ENCODE data around the gene SGPP1. TPM values are rescaled to one million over a fixed set of nuclear protein-coding genes. Genes with fewer than 3 reads are reported as not detected.

Gene SGPP1
- total RNA-seq, 1 donor from 2014 or later: 8.2 TPM

DNA sequence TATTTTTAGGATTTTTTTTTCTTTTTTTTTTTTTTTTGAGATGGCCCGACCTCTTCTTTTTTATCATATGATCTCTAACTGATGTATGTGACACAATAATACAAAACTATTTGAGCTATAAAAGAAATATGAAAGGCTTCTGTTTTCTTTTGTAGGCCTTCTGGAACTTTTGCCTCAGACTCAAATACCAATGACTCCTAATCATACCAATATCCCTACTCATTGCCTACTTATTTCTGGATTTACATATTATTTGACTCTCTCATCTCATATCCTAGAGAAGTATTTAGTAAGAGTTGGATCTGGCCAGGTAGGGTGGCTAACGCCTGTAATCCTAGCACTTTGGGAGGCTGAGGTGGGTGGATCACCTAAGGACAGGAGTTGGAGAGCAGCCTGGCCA is 73.5 kb downstream of the SGPP1 start:
- no peak for DNase-seq (ENCODE audit: extremely low spot score, unreplicated experiment)
- no peaks in the 10 kb centered on the region for H3K27me3 Mint-ChIP-seq
- TF ChIP-seq, protein P1, sequence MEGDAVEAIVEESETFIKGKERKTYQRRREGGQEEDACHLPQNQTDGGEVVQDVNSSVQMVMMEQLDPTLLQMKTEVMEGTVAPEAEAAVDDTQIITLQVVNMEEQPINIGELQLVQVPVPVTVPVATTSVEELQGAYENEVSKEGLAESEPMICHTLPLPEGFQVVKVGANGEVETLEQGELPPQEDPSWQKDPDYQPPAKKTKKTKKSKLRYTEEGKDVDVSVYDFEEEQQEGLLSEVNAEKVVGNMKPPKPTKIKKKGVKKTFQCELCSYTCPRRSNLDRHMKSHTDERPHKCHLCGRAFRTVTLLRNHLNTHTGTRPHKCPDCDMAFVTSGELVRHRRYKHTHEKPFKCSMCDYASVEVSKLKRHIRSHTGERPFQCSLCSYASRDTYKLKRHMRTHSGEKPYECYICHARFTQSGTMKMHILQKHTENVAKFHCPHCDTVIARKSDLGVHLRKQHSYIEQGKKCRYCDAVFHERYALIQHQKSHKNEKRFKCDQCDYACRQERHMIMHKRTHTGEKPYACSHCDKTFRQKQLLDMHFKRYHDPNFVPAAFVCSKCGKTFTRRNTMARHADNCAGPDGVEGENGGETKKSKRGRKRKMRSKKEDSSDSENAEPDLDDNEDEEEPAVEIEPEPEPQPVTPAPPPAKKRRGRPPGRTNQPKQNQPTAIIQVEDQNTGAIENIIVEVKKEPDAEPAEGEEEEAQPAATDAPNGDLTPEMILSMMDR (conservative IDR thresholded peaks at IDR 0.05): no peak
- peaks cover 7% of the 10 kb centered on the region for H3K36me3 Mint-ChIP-seq
- no peaks in the 10 kb centered on the region for H3K9me3 Mint-ChIP-seq
- no peak overlapping the region for H3K4me3 Mint-ChIP-seq
- H3K27ac Mint-ChIP-seq: no peak overlapping the region
- peaks cover 13% of the 10 kb centered on the region for H3K4me1 Mint-ChIP-seq (ENCODE audit: unreplicated experiment)

DNA sequence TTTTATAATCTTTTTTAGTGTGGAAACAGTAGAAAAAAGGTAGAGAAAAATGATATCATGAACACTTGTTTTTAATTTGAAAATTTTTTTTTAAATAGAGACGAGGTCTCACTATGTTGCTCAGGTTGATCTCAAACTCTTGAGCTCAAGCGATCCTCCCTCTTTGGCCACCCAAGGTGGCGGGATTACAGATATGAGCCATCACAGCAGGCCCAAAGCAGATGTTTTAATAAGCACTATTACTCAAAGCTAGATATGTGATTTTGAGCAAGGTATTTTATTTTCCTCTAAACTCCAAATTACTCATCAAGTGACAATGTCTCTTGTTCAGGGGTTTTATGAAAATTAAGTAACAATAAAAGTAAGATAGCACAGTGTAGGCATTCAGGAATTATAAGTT is 75.5 kb downstream of the SGPP1 start:
- Mint-ChIP-seq H3K27ac (no peak overlapping the region), H3K36me3 (peaks cover 6% of the 10 kb centered on the region), H3K27me3 (no peaks in the 10 kb centered on the region), H3K9me3 (no peaks in the 10 kb centered on the region), H3K4me3 (no peak overlapping the region), H3K4me1 (ENCODE audit: unreplicated experiment) (peaks cover 19% of the 10 kb centered on the region)
- TF ChIP-seq, protein P1 (conservative IDR thresholded peaks at IDR 0.05): no peak
- no peak for DNase-seq (ENCODE audit: extremely low spot score, unreplicated experiment)

DNA sequence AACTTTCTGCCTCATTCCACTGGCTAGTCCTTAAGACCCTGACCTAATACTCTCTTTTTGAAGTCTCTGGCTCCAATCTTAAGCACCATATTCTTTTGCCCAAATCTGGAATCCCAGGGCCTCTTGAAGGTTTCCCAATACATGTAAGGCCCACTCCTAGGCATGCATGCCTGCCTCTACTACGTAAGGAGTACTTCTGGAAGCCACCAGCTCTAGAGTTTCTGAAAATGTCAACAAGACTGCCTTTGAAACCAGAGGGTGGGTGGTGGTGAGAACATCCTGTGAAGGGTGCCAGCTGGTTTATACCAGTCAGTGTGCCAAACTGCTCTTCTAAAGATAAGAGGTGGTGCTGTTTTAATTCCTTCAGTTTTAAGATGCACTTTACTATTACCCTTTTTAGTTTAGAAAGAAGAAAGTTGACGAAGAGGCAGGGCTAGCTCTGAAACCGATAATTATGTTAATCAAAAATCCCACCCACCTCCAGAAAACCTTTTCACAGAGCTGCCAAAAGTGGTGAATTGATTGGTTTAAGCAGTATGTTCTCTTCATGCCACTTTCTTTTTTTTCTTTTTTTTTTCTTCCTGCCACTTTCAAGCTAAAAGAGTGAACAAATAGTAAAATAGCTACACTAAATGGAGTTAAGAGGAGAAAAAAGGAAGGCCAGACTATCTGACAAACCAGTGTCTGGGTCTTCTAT is 77.5 kb downstream of the SGPP1 start:
- Mint-ChIP-seq H3K4me1 (ENCODE audit: unreplicated experiment) (peaks cover 10% of the 10 kb centered on the region), H3K9me3 (no peaks in the 10 kb centered on the region), H3K36me3 (peaks cover 6% of the 10 kb centered on the region), H3K4me3 (no peak overlapping the region), H3K27ac (no peak overlapping the region), H3K27me3 (no peaks in the 10 kb centered on the region)
- no peak for DNase-seq (ENCODE audit: extremely low spot score, unreplicated experiment)
- TF ChIP-seq, protein P1 (conservative IDR thresholded peaks at IDR 0.05): no peak

DNA sequence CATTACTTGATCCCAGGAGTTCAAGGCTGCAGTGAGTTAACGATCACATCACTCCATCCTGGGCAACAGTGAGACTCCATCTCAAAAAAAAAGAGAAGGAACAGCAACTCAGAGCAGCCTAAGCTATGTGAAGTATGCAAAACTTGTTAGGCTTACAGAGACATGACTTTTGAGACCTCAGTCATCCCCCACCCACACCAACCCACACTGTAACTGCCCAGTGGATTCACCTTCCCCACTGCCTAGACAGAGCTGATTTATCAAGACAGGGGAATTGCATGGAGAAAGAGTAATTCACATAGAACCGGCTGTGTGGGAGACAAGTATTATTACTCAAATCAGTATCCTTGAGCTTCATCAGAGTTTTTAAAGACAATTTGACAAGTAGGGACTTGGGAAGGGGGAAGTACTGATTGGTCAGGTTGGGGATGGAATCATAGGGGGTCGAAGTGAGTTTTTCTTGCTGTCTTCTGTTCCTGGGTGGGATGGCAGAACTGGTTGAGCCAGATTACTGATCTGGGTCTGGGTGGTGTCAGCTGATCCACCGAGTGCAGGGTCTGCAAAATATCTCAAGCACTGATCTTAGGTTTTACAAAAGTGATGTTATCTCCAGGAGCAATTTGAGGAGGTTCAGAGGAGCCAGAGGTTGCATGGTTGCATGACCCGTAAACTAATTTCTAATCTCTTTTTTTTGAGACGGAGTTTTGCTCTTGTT is 80.0 kb downstream of the SGPP1 start:
- Mint-ChIP-seq H3K27me3 (no peaks in the 10 kb centered on the region), H3K4me3 (peak overlapping the region; percentile 59), H3K4me1 (ENCODE audit: unreplicated experiment) (peaks cover 10% of the 10 kb centered on the region), H3K9me3 (no peaks in the 10 kb centered on the region), H3K36me3 (peaks cover 3% of the 10 kb centered on the region), H3K27ac (peak overlapping the region; percentile 59)
- no peak for DNase-seq (ENCODE audit: extremely low spot score, unreplicated experiment)
- TF ChIP-seq, protein P1 (conservative IDR thresholded peaks at IDR 0.05): no peak

DNA sequence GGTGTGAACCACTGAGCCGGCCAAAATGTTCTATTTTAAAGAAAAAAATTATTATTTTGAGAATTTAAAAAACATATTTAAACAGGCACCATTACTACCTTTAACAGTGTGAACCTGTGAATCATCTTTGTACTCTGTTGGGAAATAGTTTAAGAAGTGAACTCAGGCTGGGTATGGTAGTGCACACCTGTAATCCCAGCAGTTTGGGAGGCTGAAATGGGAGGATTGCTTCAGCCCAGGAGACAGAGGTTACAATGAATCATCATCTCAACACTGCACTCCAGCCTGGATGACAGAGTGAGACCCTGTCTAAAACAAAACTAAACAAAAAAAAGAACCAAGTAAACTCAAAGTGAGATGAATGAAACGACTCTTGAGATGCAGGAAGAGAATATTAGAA is 83.1 kb downstream of the SGPP1 start:
- H3K27me3 Mint-ChIP-seq: no peaks in the 10 kb centered on the region
- peaks cover 14% of the 10 kb centered on the region for H3K4me1 Mint-ChIP-seq (ENCODE audit: unreplicated experiment)
- H3K27ac Mint-ChIP-seq: no peak overlapping the region
- TF ChIP-seq, protein P1 (conservative IDR thresholded peaks at IDR 0.05): no peak
- no peaks in the 10 kb centered on the region for H3K9me3 Mint-ChIP-seq
- H3K4me3 Mint-ChIP-seq: no peak overlapping the region
- peaks cover 4% of the 10 kb centered on the region for H3K36me3 Mint-ChIP-seq
- DNase-seq (ENCODE audit: extremely low spot score, unreplicated experiment): no peak
